Neural cell (in vitro differentiated cells): ENCODE measurements around the gene CXXC4.

Experiments used
- POLR2AphosphoS5 ChIP-seq: IDR thresholded peaks from 2 replicates; pipeline ENCODE4 v1.6.1; 2012
- RAD21 ChIP-seq: fragments of 450-650 bp; conservative IDR thresholded peaks from 2 replicates; pipeline ENCODE4 v1.6.1; 2014; ENCODE audit warnings: antibody characterized with exemption, mild to moderate bottlenecking, moderate library complexity
- TF ChIP-seq, protein P1 (sequence below): fragments of 450-650 bp; IDR thresholded peaks from 2 replicates; pipeline ENCODE4 v1.5.1; 2014; ENCODE audit warnings: antibody characterized with exemption, mild to moderate bottlenecking, moderate library complexity; ENCODE audit not compliant: poor library complexity, severe bottlenecking

- TF ChIP-seq, protein P1, sequence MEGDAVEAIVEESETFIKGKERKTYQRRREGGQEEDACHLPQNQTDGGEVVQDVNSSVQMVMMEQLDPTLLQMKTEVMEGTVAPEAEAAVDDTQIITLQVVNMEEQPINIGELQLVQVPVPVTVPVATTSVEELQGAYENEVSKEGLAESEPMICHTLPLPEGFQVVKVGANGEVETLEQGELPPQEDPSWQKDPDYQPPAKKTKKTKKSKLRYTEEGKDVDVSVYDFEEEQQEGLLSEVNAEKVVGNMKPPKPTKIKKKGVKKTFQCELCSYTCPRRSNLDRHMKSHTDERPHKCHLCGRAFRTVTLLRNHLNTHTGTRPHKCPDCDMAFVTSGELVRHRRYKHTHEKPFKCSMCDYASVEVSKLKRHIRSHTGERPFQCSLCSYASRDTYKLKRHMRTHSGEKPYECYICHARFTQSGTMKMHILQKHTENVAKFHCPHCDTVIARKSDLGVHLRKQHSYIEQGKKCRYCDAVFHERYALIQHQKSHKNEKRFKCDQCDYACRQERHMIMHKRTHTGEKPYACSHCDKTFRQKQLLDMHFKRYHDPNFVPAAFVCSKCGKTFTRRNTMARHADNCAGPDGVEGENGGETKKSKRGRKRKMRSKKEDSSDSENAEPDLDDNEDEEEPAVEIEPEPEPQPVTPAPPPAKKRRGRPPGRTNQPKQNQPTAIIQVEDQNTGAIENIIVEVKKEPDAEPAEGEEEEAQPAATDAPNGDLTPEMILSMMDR: no peak
- TF ChIP-seq RAD21 (no peak), POLR2AphosphoS5 (no peak)
Observed at GRCh38 chr4:104490096-104490769, 4.5 kb downstream of the CXXC4 start.
